Heart left ventricle (tissue), 16 donors: Measurements from ENCODE around the gene MED31. TPM values are rescaled to one million over a fixed set of nuclear protein-coding genes. Genes with fewer than 3 reads are reported as not detected.

Experiments
- ATAC-seq, 4 donors: fragments of 200-7000 bp; cut with Tn5 transposase; one replicate each; pipeline ENCODE4 v1.9.1; 2020 to 2022; ENCODE audit warnings: moderate library complexity in 4 of 4, mild to moderate bottlenecking in 3 of 4, moderate number of reproducible peaks in 1 of 4
- DNase-seq, 5 donors: peaks; one replicate each; pipeline ENCODE4 v3.0.0-alpha.2; 2020
- H3K27ac ChIP-seq, 12 donors: fragments of 200-600 bp; sonication (generic) in 4 of 12; one replicate each; pipeline versions ENCODE4 v1.5.0 to v1.8.0; 2016 to 2022; ENCODE audit warnings: mild to moderate bottlenecking in 2 of 12
- H3K27me3 ChIP-seq, 9 donors: fragments of 200-600 bp; sonication (generic) in 2 of 9; one replicate each; pipeline versions ENCODE4 v1.5.1 to v1.8.0; 2016 to 2022; ENCODE audit warnings: mild to moderate bottlenecking in 3 of 9
- H3K36me3 ChIP-seq, 9 donors: fragments of 200-600 bp; sonication (generic) in 2 of 9; one replicate each; pipeline versions ENCODE4 v1.5.0 to v1.8.0; 2018 to 2022; ENCODE audit warnings: mild to moderate bottlenecking in 2 of 9
- H3K4me1 ChIP-seq, 12 donors: fragments of 200-600 bp; sonication (generic) in 4 of 12; one replicate each; pipeline versions ENCODE4 v1.5.0 to v1.8.0; 2016 to 2022; ENCODE audit warnings: mild to moderate bottlenecking in 3 of 12
- H3K4me3 ChIP-seq, 12 donors: fragments of 200-600 bp; sonication (generic) in 4 of 12; one replicate each; pipeline versions ENCODE4 v1.5.0 to v1.8.0; 2017 to 2022; ENCODE audit warnings: mild to moderate bottlenecking in 9 of 12, moderate library complexity in 4 of 12
- H3K9me3 ChIP-seq, 12 donors: fragments of 200-600 bp; sonication (generic) in 4 of 12; one replicate each; pipeline versions ENCODE4 v1.5.0 to v1.8.0; 2016 to 2022; ENCODE audit warnings: mild to moderate bottlenecking in 1 of 12
- POLR2A ChIP-seq, 2 donors: fragments of 450-650 bp; IDR thresholded peaks; one replicate each; pipeline ENCODE4 v1.6.1; 2017; ENCODE audit warnings: antibody characterized with exemption in 2 of 2, mild to moderate bottlenecking in 2 of 2, moderate library complexity in 2 of 2
- WGBS, 4 donors: extraction: QIAGEN DNeasy Blood & Tissue Kit in 2 of 4; methylation state at CpG; one replicate each; pipeline versions ENCODE4 v1.1.5 to v1.1.7; 2013 to 2018; 5-methylcytosine and 5-hydroxymethylcytosine counted together
- intact Hi-C, 10 donors: fragments of 100-400 bp; cut with DNase I; formaldehyde crosslinking; loops; one replicate each; pipeline versions ENCODE4 v1.11.1 to v1.14.2; 2022
- polyA plus RNA-seq, 2 donors: library from polyadenylated mRNA; stranded (reverse); fragments of 200-250 nt; gene quantifications; one replicate each; pipeline ENCODE4 v1.2.3, GENCODE V29; 2013
- total RNA-seq, 9 donors: library from RNA; depleted of rRNA in 2 of 9; stranded (reverse); fragments of >200 nt in 2 of 9; fragmentation: NEBNext Ultra II Directional in 3 of 9; extraction: Animal tissue kit (Norgen Biotek cat#: 25700) in 3 of 9; gene quantifications; one replicate each; pipeline versions ENCODE4 v1.1.0 to v1.2.4, GENCODE V29; 2016 to 2023
- TF ChIP-seq, protein P1 (sequence below), 12 donors: fragments of 200-600 bp; sonication (generic) in 4 of 12; IDR thresholded peaks; one replicate each; pipeline versions ENCODE4 v1.5.0 to v1.8.0; 2018 to 2022; ENCODE audit warnings: antibody characterized with exemption in 12 of 12, mild to moderate bottlenecking in 5 of 12
- donor health status: ischemic (EF 13 %, LVEDD 7.1; RV severe dilation, severe dysfunction).
- donor health status: healthy with polysubstance abuse.
- donor health status: DM: no; HTN: yes; CAD: no.
- donor health status: DM: no; HTN: no; CAD: no.
- donor health status: ischemic (EF 25% LVEDD 6.9; RV normal size, moderate dysfunction).
- donor health status: ischemic (EF 25% LVEDD 5.7; RV mildly dilated, moderate dysfunction).
- donor health status: healthy.
- donor health status: DM: yes; HTN: yes; CAD: no.
- donor health status: ischemic (EF 35%, LVEDD 5.7; RV mildly dilated, moderate dysfunction).
- donor health status: nonischemic (EF 11% LVEDD 7.7; RV severe dilation, severe dysfunction).
- donor health status: DM: yes; HTN: yes; CAD: no.
- donor health status: PGD.
- donor health status: ischemic (EF 29% LVEDD 5.4; RV normal size, mild dysfunction).
- donor health status: nonischemic (EF 23%, LVEDD 6.1; RV moderate dilation, normal function).

The MED31 gene
- total and polyA plus RNA-seq, 11 donors: 5.4 to 20.9 (median 13.9) TPM

DNA sequence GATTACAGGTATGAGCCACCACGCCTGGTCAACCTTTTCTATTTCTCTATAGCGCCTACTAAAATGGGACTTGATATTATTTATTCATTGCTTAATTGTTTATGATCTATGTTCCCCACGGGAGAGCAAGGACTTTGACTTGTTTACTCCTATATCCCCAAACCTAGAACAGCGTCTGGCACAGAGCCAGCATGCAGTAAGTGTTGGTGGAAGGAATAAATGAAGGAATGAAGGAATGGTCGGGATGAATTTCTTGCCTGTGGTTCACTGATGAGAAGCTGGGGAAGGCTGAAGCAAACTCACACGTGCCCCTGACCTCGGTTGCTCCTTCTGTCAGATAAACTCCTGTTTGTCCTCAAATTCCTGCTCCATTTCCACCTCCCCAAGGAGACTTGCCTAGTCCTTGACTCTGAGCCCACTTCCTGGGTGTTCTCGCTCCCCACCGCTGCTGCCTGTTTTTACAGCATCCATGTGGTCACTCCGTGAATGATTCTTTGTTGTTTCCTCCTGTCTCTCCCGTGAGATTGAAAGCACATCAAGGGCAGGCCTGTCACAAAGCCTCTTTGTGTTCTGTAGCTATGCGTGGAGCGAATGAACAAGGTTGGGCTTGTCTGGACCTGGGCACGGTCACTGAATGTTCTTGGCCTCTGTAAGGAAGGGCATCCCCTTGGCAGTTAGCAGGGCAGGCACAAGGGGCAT, 17.5 kb upstream of the MED31 start:
- DNase-seq (no peak), ATAC-seq (no peak)
- 68 to 77% (median 74%) methylated on average over 14 of the region's 14 CpGs for WGBS, 4 donors
- no peak overlapping the region for H3K4me3 ChIP-seq
- intact Hi-C loops: loop anchor here (5.0 to 10.0 kb wide), 13 partner anchors 86 to 338 kb away; partner anchors contain the start of genes XAF1 (in 3 of the 10) and TEKT1 (in 1 of the 10)
- H3K9me3 ChIP-seq: no peaks in the 10 kb centered on the region
- no peaks in the 10 kb centered on the region for H3K36me3 ChIP-seq
- no peak for TF ChIP-seq POLR2A (IDR thresholded peaks at IDR 0.05)
- TF ChIP-seq, protein P1, sequence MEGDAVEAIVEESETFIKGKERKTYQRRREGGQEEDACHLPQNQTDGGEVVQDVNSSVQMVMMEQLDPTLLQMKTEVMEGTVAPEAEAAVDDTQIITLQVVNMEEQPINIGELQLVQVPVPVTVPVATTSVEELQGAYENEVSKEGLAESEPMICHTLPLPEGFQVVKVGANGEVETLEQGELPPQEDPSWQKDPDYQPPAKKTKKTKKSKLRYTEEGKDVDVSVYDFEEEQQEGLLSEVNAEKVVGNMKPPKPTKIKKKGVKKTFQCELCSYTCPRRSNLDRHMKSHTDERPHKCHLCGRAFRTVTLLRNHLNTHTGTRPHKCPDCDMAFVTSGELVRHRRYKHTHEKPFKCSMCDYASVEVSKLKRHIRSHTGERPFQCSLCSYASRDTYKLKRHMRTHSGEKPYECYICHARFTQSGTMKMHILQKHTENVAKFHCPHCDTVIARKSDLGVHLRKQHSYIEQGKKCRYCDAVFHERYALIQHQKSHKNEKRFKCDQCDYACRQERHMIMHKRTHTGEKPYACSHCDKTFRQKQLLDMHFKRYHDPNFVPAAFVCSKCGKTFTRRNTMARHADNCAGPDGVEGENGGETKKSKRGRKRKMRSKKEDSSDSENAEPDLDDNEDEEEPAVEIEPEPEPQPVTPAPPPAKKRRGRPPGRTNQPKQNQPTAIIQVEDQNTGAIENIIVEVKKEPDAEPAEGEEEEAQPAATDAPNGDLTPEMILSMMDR (IDR thresholded peaks at IDR 0.05): no peak
- peaks cover 0 to 22% (median 4%) of the 10 kb centered on the region in 9 donors for H3K27me3 ChIP-seq
- H3K4me1 ChIP-seq: peaks cover 0 to 6% (median 0%) of the 10 kb centered on the region in 12 donors
- no peak overlapping the region for H3K27ac ChIP-seq

DNA sequence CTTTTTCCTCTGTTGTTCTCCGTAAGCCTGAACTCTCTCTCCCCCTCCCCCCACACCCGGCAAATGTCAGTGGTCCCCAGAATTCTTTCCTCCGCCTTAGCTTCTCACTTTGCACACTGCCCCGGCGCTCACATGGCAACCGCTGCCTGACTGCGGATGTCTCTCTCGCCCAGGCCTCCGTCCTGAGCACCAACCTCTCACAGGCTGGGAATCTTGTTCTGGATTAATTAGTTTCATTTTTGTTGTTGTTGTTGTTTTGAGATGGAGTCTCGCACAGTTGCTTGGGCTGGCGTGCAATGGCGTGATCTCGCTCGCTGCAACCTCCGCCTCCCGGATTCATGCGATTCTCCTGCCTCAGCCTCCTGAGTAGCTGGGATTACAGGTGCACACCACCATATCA, 16.8 kb upstream of the MED31 start:
- Histone ChIP-seq H3K36me3 (no peaks in the 10 kb centered on the region), H3K4me3 (no peak overlapping the region), H3K9me3 (no peaks in the 10 kb centered on the region), H3K27ac (no peak overlapping the region), H3K27me3 (peaks cover 0 to 20% (median 4%) of the 10 kb centered on the region in 9 donors), H3K4me1 (peaks cover 0 to 6% (median 0%) of the 10 kb centered on the region in 12 donors)
- TF ChIP-seq, protein P1 (IDR thresholded peaks at IDR 0.05): no peak
- TF ChIP-seq POLR2A (IDR thresholded peaks at IDR 0.05): no peak
- ATAC-seq (no peak), DNase-seq (no peak)
- 77 to 84% (median 80%) methylated on average over 17 of the region's 17 CpGs for WGBS, 4 donors
- intact Hi-C loops: loop anchor here (5.0 to 10.0 kb wide), 13 partner anchors 87 to 339 kb away; partner anchors contain the start of genes XAF1 (in 3 of the 10) and TEKT1 (in 1 of the 10)

DNA sequence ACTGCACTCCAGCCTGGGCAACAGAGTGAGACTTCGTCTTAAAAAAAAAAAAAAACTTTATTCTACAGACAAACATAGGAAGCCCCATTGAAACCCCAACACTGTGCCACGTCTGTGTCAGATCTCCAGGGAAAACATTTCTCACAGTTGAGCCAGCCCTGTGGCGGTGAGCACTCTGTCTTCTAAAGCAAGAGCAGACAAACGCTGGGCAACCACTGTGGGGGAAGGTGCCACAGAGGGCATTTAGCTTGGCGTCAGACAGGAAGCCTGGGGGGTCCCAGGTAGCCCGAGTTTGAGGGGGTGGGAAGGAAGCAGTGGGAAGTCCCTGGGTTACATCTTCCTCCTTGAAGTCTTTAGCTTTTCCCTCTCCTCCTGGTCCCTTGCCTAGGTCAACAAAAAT, 16.1 kb upstream of the MED31 start:
- intact Hi-C loops: loop anchor here (2.0 to 10.0 kb wide), 15 partner anchors 87 to 340 kb away; partner anchors contain the start of genes XAF1 (in 3 of the 10) and TEKT1 (in 1 of the 10)
- Histone ChIP-seq H3K4me1 (peaks cover 0 to 6% (median 0%) of the 10 kb centered on the region in 12 donors), H3K36me3 (no peaks in the 10 kb centered on the region), H3K27me3 (peaks cover 0 to 22% (median 5%) of the 10 kb centered on the region in 9 donors), H3K9me3 (no peaks in the 10 kb centered on the region), H3K4me3 (no peak overlapping the region), H3K27ac (no peak overlapping the region)
- no peak for DNase-seq
- WGBS, 4 donors: 49 to 59% (median 54%) methylated on average over 6 of the region's 6 CpGs
- ATAC-seq: no peak
- TF ChIP-seq, protein P1 (IDR thresholded peaks at IDR 0.05): no peak
- TF ChIP-seq POLR2A (IDR thresholded peaks at IDR 0.05): no peak

DNA sequence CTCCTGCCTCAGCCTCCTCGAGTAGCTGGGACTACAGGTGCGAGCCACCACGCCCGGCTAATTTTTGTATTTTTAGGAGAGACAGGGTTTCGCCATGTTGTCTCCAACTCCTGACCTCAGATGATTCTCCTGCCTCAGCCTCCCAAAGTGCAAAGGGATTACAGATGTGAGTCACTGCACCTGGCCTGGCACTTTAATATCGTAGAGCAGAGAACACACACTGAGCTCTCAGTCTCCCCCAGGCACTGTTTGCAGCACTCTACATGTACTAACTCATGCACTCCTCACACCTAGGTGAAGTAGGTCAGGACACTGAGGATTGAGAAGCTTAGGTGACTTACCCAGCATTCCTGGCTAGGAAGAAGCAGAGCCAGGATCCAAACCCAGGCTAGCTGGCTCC, 15.2 kb upstream of the MED31 start:
- no peaks in the 10 kb centered on the region for H3K9me3 ChIP-seq
- peaks cover 0 to 6% (median 0%) of the 10 kb centered on the region in 12 donors for H3K4me1 ChIP-seq
- no peak overlapping the region for H3K4me3 ChIP-seq
- TF ChIP-seq POLR2A (IDR thresholded peaks at IDR 0.05): no peak
- TF ChIP-seq, protein P1 (IDR thresholded peaks at IDR 0.05): no peak
- peaks cover 0 to 26% (median 9%) of the 10 kb centered on the region in 9 donors for H3K27me3 ChIP-seq
- 87 to 97% (median 95%) methylated on average over 6 of the region's 6 CpGs for WGBS, 4 donors
- ATAC-seq: no peak
- no peak for DNase-seq
- intact Hi-C loops: loop anchor here (2.0 to 10.0 kb wide), 15 partner anchors 88 to 341 kb away; partner anchors contain the start of genes XAF1 (in 3 of the 10) and TEKT1 (in 1 of the 10)
- H3K27ac ChIP-seq: no peak overlapping the region
- no peaks in the 10 kb centered on the region for H3K36me3 ChIP-seq
